ENCODE data around the gene PCNX2.

DNA sequence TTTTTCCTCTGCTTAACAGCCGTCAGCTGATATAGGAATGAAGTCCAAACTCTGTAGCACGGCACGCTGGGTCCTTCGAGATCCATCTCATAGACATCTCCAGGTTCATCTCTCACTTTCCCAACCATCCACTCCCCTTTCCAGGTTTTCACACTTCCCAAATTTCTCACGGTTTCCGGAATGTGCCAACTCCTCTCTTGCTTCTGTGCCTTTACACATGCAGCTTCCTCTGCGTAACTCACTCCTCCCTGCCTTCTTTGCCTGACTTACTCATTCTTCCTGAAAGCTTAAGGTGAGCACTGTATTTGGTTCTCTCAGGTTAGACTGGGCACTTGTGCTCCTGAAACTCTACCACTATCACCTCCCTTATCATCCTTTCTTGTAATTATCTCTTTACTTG, 168.4 kb downstream of the PCNX2 start:
- TF ChIP-seq, protein P1, sequence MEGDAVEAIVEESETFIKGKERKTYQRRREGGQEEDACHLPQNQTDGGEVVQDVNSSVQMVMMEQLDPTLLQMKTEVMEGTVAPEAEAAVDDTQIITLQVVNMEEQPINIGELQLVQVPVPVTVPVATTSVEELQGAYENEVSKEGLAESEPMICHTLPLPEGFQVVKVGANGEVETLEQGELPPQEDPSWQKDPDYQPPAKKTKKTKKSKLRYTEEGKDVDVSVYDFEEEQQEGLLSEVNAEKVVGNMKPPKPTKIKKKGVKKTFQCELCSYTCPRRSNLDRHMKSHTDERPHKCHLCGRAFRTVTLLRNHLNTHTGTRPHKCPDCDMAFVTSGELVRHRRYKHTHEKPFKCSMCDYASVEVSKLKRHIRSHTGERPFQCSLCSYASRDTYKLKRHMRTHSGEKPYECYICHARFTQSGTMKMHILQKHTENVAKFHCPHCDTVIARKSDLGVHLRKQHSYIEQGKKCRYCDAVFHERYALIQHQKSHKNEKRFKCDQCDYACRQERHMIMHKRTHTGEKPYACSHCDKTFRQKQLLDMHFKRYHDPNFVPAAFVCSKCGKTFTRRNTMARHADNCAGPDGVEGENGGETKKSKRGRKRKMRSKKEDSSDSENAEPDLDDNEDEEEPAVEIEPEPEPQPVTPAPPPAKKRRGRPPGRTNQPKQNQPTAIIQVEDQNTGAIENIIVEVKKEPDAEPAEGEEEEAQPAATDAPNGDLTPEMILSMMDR (IDR thresholded peaks at IDR 0.05 in 2 of 3, conservative IDR thresholded peaks at IDR 0.05 in 1 of 3; ENCODE audit: control insufficient read depth in 2 of 3, extremely low read depth in 1 of 3, insufficient read depth in 1 of 3, low read depth in 3 of 3, low read length in 3 of 3): no peak
- TF ChIP-seq POLR2A (IDR thresholded peaks at IDR 0.05; ENCODE audit: low read depth, low read length): no peak

Data from GM12878 (cell line).